Erythroblast (primary cell): ENCODE measurements around the gene ARHGDIA.

Experiments
- GATA1 ChIP-seq: IDR thresholded peaks from 2 replicates; pipeline ENCODE4 v1.6.1; 2011; ENCODE audit warnings: low read depth, mild to moderate bottlenecking, control low read depth, low read length, moderate library complexity
- POLR2A ChIP-seq: IDR thresholded peaks from 2 replicates; pipeline ENCODE4 v1.6.1; 2011; ENCODE audit warnings: mild to moderate bottlenecking, low read length

GRCh38 chr17:81841866-81842265, 29.3 kb downstream of the ARHGDIA start:
- TF ChIP-seq POLR2A, result no peak
- no peak for TF ChIP-seq GATA1
